Kidney tubule cell (primary cell): ENCODE measurements around the gene CYBC1.
"Not testable (repeated sequence)": the region's sequence is repeated elsewhere in the genome, so short reads cannot be mapped to it uniquely, and the experiment has no call there.

Experiments used
- DNase-seq: peaks from one replicate; pipeline ENCODE4 v3.0.0-alpha.2; 2018; ENCODE audit warnings: low spot score

The CYBC1 gene

DNA sequence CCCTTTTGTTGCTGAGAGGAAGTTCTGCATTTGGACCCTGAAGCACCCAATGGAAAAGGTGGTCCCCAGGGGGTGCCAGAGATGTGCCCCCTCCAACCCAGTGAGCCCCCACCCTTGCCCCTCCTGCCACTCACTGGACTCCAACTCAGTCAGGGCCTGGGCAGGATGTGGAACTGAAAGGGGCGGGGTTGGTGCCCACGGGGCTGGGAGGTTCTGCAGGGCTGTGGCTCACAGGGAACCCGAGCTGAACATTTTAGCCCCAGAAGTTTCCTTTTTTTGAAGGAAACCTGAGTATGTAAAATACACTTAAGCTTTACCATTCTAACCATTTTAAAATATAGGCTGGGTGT, 16.4 kb downstream of the CYBC1 start:
- DNase-seq: no peak

GRCh38 chr17:82433560-82434215, 16.9 kb downstream of the CYBC1 start:
- no peak for DNase-seq

DNA sequence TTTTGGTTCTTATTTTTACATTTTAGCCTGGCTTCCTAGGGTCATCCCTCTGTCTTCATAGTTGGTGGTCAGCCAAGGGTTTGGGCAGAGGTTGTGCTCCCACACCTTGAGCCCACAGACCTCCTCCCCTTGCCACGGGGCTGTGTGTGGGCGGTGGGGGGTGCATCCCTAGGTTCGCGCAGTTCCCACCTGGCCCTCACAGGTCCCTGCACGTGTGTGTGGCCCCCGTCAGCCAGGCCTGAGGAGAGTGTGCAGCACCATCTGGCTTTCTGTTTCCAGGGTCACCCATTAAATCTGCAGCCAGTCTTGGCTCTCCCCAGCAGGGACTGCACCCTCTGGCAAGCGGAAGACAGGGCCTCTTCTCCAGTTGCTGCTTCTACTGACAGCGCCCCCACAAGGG, 18.5 kb downstream of the CYBC1 start:
- DNase-seq: no peak

- DNase-seq: no peak
These were observed 20.7 kb downstream of the CYBC1 start for GRCh38 chr17:82429824-82430223.

DNA sequence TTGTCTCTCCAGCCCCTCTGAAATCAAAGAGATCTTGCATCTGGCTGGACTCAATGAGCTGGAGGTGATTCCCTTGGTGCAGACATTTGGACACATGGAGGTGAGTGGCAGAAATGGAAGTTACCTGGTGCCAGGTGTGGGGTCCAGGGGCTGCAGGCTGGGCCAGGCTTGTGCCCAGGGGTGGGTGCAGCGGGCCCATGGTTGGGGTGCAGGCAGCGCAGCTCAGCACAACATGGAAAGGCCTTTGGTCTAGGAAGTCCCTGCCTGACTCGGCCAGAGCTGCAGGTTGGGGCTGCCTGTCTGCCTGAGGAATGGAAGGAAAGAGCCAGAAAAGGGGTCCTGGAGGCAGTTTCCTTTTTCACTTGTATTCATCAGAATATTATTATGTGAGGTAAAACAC, 22.0 kb downstream of the CYBC1 start:
- DNase-seq: no peak

DNA sequence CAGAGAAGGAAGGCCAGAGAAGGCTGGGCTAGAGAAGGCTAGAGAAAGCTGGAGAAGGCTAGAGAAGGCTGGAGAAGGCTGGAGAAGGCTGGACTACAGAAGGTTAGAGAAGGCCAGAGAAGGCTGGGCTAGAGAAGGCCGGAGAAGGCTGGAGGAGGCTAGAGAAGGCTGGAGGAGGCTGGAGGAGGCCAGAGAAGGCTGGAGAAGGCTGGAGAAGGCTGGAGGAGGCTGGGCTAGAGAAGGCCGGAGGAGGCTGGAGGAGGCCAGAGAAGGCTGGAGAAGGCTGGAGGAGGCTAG, 25.7 kb downstream of the CYBC1 start:
- no peak for DNase-seq

DNA sequence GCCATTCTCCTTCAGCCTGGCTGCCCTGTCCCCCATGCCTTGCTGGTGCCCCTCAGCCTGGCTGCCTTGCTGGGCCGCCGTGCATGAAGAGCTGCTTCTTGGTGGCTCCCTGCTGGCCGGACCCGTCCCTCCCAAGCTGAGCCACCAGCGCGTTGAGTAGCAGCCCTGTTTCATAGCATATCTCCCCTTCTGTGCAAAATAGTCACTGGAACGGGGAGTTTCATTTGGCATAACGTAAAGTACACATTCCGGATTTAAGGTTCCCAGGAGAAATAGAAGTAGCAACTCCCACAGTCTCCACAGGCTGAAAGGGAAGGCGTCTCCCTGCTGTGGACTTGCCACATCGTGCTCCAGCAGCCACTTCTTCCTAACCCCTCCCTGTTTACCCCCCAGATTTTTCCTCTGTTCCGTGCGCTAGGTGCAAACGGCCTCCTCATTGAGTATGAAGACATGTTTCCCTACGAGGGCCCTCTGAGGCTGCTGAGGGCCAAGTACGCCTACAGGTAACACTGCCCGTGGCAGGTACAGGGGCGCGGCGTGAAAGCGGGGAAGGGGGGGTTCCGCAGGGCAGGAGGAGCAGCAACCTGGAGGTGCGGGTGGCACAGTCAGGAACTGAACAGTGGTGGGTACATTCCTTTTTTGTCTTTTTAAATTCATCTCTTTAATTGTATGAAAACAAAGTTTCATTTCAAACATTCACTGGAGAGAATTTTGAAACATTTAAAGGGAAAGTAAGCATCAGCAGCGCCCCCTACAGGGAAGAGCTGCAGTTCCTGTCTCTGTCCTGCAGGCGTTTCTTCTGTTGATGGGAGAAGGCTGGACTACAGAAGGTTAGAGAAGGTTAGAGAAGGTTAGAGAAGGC, 26.3 kb downstream of the CYBC1 start:
- peak; percentile 43 for DNase-seq

GRCh38 chr17:82419540-82419939, 31.0 kb downstream of the CYBC1 start:
- DNase-seq: peak; percentile 35

- DNase-seq: peak; percentile 90
These were observed 32.3 kb downstream of the CYBC1 start, which contains the start of the genes HEXD and OGFOD3 for GRCh38 chr17:82418001-82418986. HEXD (plus strand) TSS chr17:82418347; CDS start chr17:82419800, 1,453 bp downstream. OGFOD3 (minus strand) TSS chr17:82418586; CDS start chr17:82418485, 101 bp downstream.

DNA sequence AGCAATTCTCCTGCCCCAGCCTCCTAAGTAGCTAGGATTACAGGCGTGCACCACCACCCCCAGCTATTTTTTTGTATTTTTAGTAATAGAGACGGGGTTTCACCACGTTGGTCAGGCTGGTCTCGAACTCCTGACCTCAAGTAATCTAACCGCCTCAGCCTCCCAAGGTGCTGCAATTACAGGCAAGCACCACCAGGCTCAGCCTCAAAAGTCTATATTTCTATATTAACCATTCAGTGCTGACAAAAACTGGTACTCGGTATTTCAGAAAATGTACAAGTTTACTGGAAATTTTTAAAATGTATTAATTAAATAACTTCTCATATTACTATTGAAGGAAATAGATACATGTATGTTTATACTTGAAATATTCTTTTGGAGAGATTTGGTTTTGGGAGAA, 33.8 kb downstream of the CYBC1 start:
- no peak for DNase-seq

DNA sequence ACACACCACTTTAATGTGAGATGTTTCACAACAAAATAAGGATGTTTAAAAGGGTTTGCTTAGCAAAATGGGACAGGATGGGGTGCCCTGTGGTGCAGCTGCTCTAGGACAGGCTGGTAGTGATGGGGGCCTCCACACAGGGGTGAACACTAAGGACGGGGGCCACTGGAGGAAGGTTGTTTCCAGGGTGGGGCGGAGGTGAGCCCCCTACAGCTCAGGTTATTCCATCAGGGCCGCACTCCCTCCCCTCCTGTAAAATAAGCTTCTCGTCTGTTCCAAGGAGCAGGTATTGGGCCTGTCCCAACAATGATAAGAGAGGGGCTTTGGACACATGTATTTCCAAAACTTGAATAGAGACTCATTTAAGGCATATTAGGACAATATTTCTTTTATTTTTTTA, 34.3 kb downstream of the CYBC1 start:
- no peak for DNase-seq

DNA sequence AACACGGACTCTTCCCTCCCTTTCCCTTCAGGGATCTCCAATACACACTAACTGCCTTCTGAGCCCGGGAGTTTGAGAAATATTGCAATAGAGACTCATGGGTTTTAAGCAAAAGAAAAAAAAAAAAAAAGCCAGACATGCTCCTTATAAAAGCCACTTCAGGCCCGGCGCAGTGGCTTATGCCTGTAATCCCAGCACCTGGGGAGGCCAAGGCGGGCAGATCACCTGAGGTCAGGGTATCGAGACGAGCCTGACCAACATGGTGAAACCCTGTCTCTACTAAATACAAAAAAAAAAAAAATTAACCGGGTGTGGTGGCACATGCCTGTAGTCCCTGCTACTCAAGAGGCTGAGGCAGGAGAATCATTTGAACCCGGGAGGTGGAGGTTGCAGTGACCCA, 34.8 kb downstream of the CYBC1 start:
- no peak for DNase-seq

- DNase-seq: no peak
These were observed 35.2 kb downstream of the CYBC1 start for GRCh38 chr17:82415336-82415735.

DNA sequence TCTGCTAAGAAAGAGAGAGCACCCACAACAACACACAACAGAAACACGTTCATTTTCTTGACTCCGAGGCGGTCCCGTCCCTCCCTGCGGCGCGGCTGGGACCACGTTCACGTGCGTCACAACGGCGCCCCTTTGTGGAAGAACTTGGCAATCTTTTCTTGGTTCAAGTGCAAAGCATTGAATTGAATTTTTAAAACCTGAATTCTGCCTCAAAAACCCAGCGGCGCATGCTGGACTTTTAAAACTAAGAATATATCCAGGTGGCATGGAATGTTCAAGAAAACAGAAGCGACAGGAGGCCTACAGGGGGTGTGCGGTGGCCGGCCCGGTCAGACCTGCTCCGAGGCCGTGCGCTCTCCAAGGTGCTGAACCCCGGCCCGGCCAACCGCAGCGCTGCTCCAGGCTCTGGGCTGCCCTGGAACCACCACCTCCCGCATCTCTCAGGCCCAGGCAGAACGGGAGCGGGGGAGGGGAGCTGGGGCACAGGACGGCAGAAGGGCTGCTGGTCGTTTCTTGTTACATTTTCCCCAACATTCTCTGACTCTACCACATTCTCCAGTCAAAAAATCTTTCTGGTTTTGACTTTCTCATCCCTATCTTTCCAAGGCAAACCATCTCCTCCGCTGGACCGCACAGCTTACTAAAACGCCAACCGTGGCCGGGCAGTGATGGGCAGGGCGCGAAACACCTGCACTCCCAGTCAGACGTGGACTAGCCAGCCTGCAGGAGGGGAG, 35.8 kb downstream of the CYBC1 start:
- peak; percentile 63 for DNase-seq

DNA sequence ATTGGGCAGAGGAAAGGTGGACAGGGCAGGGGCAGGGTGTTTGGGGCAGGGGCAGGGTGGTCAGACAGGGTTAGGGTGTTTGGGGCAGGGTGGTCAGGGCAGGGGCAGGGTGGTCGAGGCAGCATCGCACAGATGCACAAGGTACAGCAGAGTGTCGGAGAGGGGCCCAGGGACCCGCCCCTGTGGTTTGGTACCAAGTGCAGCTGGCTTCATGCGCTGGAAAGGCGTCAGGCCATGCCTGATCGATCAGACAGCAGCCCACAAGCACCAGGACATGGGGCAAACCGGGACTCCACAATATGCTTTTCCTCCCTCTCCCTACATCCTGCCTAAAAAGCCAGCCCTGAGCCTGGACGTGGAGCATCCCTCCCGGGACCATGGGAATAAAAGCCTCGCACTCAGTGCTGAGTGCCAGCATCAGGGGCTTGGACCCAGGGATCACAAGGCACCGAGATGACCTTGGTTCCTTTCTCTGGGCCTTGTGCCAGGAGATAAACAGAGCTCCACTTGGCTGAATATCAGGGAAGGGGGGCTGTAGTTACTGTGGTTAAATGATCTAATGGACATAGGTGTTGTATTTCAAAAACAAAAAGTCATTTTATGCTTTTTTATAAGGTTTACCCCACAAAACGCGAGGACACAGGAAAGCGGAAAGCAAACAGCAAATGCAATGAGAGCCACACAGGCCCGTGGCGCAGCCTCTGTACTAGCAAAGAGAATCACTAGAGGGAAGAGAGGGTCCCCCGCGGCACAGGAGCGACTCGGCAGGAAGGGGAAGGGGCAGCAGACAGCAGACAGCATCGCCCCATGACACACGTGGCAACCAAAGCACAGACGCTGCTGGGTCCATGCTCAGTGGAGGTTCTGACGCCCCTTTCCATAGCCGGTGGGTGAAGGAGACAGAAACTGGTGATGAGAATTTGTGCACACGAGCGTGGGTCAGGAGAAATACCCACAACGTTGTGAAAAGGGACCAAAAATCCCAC, 37.7 kb downstream of the CYBC1 start:
- DNase-seq: no peak

GRCh38 chr17:82412081-82412480, 38.5 kb downstream of the CYBC1 start:
- DNase-seq: not testable (repeated sequence)

DNA sequence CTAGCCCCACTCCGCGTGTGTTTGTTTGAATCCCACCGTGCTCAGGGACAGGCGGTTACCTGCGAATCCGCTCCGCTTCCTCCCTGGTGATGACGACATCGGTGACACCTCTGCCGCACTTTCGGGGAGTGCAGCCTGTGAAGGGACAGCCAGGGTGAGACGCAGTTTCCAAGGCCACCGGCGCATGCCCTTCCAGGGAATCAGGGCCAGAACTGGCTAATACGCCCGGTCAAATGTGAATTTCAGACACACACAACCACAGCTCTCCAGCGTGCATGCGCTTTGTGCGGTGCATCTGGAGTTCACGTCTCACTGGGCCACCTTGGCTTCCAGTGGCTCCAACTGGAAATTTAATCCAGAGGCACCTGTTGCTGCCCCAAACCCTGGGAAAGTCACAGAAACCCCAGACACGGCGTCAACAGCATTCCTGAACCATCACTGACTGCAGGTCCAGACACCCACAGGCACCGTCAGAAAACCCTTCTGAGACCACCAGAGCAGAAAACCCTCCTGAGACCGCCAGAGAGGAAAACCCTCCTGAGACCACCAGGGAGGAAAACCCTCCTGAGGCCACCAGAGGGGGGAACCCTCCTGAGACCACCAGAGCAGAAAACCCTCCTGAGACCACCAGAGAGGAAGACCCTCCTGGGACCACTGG, 39.0 kb downstream of the CYBC1 start:
- DNase-seq: no peak

DNA sequence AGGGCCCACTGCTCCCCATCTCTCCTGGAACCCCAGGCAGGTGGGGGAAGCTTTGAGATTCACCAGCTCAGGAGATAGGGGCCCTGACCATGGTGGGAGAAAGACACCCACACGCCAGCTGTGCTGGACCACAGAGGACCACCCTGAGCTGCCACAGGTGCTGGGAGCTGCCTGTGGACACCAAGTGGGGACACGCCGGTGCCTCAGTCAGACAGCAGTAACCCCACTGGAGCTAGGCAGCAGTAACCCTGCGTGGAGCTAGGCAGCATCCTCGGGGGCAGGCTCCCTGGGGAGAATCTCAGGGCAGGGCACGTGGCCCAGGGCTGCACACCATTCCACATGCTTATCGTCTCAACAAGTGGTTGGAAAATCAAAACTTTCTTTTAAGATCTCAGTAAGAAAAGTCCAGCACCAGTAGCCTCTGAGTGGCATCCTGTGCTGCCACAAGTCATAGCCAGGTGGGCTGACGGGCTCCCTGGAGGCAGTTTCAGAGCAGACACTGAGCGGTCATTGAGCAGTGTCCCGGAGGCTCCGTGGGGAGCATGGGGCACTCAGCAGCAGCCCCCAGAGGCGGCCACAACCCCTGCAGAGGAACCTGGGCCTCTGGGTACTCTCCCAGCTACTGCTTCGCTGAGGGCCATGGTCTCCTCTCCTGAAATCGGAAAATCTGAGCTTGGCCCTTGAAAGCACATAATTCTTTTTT, 40.4 kb downstream of the CYBC1 start:
- no peak for DNase-seq

DNA sequence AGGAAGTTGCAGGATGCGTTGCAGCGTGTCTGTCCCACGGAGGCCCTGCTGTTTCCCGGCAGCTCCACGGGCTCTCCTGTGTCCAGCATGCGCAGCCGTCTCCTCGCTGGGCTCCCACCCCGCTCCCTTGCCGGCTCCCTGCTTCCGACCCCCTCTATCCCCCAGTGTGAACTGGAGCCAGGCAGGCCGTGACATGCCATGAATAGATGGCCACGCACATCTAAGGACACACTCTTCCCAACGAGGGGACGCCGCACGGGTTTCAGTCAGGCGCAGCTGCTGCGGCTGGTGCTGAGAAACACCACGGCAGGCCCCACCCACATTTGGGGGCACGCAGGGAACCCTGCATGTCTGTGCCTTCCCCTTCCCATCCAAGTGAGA, 41.6 kb downstream of the CYBC1 start:
- DNase-seq: no peak
